GM18909 (cell line): ENCODE measurements around the gene NFIA.

Source experiments
- ATAC-seq: cut with Tn5 transposase; IDR thresholded peaks from one replicate; pipeline ENCODE4 v1.9.1; 2021; ENCODE audit warnings: mild to moderate bottlenecking; ENCODE audit not compliant: unreplicated experiment, poor library complexity

Gene NFIA

DNA sequence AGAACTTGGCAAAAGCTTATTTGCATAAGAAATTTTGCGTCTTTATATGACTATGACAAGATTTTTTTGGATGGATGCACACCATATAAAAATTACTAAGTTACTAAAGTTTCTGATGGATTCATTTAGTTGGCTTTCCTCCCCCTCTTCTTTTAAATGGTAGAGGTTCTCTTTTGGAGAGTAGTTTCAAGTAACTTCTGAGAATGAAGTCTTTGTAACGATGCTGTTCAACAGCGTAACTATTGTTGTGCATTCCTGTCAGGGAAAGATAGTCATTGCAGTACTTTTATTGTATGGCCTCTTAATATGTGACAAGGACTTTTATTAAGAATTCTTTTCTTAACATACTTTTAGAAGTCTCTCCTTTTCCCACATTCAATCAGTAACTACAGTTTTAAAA, 16.0 kb downstream of the NFIA start:
- no peak for ATAC-seq

DNA sequence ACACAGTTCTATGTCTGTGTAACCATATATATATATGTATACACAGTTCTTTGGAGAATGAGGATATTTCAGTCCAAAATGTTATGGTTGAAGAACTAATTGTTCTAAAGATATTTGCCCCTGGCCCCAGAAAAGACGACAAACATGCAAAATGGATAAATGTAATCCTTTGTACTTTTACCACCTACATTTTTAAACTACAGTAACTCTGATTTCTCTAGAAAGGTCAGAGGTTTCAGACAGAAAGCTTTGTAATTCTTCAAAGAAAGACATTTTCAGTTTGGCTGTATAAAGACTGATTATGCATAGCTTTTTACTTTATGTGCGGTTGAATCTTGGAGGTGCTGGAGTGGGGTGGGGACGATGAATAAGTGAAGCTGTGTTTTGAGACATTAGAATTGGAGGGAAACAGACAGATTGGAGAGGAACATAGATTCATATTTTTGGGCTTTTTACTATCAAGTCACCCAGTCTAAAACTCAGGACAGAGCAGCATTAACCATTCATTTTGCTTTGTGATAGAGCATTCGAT, 16.6 kb downstream of the NFIA start:
- ATAC-seq, result no peak

DNA sequence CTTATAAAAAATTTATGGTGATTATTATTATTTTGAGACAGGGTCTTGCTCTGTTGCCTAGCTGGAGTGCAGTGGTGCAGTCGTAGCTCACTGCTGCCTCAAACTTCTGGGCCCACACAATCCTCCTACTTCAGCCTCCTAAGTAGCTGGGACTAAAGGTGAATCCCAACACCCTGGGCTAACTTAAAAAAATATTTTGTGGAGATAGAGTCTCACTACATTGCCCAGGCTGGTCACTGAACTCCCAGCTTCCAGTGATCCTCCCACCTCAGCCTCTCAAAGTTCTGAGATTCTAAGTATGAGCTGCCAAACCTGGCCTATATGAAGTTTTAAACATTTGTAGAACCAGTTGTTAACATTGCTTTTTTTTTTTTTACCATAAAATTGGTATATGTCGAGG, 18.2 kb downstream of the NFIA start:
- no peak for ATAC-seq

DNA sequence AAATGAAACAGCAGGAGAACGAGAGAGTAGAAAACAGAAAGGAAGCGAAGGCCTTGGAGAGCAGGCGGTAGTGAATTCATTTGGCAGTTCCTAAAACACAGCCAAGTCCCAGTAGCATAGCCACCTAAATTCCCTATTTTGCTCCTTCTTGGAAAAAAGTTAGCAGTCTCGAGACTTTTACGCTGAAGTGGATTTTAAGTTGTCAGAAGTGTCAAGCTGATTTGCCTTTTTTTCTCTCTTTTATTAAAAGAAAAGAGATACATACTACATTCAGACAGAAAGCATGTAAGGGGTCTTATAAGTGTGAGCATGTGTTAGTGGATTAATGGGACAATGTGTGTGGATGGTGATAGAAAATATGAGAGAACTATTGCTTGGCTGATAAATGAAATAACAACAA, 19.2 kb downstream of the NFIA start:
- ATAC-seq, result no peak

DNA sequence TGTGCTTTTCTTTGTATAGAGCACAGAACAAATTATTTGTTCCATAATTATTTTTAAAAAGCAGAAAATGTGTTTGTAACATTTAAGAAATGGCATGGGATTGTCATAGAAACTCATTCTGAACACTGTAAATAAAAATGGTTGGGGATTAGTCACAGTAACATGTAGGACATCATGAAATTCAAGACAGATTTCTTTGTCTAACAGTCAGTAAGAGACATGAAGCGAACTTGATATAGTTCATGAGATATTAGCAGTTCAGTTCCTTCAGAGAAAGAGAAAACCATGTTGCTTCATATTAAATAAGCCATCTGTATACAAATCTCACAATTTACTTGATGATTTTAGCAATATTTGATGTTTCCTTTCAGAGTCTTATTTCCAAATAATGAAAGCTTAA, 19.7 kb downstream of the NFIA start:
- no peak for ATAC-seq

- no peak for ATAC-seq
Observed at GRCh38 chr1:61102621-61103020, 20.3 kb downstream of the NFIA start.

GRCh38 chr1:61104220-61104671, 21.9 kb downstream of the NFIA start:
- no peak for ATAC-seq

DNA sequence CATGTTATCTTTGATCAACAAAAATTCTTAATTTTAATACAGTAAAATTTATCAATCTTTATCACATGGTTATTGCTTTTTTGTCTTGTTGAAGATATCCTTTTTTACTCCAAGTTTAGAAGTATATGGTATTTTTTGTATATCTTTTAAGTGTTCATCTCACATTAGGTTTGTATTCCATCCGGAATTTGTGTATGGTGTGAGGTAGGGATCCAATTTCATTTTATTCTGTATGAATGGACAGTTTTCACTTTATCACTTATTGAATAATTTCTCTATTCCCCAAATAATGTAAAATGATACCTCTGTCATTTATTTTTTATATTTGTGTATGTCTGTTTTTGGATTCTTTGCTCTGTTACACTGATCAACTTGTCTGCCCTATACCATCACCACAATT, 25.3 kb downstream of the NFIA start:
- ATAC-seq, result no peak

DNA sequence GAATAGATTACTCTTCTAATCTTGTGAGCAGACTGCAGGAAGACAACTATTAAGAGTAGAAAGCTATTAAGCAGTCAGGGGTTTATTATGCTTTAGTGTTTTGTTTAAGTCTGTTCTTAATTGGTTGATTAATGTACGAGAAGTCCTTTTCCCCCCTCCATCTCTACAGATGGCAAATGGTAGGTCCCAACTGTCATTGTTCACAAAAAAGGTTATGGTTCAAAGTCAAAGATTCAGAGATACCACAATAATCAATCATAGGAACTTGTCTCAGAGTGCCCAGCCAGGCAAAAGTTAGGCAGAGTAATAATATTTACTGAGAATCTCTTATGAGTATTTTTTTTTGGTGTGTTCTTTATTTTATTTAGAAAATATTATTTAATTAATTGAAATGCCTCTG, 26.8 kb downstream of the NFIA start:
- no peak for ATAC-seq

DNA sequence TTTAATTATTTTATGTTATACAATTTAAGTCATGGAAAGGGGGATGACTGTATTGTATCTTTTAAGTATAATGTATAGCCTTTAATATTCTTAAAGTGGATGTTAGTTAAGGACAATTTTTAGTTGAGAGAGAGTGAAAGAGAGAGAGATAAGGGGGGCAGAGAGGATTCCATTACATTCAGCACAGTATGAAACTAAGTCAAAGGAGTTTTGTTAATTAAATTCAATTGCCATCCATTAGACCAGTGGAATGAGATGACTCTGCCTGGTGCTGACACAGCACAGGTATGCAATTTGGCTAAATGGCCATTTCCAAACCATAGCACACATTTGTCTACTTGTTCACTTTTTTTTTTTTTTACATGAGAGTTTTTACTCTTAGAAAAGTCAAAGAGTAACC, 27.5 kb downstream of the NFIA start:
- no peak for ATAC-seq

GRCh38 chr1:61110554-61110953, 28.2 kb downstream of the NFIA start:
- ATAC-seq, result no peak

DNA sequence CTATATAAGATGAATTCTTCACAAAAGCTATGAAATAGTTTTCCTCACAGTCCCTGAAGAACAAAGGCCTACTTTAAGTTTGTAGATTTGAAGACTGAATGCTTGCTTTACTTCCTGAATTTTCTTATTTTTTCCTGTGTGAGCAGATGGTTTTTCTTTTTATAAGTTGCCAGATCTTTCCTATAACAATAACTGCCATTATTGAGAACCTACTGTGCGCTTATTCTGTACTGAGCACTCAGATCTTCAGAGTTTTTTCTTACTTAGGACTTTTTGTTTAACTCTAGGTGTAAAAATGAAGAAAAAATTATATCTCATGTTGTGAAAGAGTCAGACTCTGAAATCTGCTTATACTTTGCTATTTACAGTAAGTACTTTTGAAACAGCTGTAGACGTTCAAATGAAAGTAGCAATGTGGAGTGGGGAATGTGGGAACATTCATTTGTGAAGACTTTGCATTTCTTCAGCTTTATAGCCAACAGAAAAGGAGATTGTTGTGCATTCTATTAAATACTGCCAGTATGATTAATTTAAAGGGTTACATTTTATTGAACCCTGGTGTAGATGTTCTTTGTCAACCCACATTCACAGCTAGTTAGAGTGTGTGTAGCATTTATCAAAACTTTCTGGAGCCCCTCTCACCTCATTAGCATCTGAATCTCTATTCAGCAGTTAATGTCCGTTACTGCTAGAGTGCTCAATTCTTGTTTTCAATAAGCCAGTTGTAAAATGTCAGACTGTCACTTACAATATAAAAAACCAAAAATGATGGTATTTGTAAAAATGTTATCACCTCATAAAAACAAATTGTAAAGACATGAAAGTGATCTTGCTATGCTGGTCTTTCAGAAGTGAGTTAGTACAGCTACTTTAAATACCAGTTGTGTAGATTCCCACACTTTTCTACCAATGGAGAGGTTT, 29.0 kb downstream of the NFIA start:
- no peak for ATAC-seq

GRCh38 chr1:61114178-61114870, 32.0 kb downstream of the NFIA start:
- no peak for ATAC-seq

- no peak for ATAC-seq
Observed at GRCh38 chr1:61115436-61115835, 33.1 kb downstream of the NFIA start.

DNA sequence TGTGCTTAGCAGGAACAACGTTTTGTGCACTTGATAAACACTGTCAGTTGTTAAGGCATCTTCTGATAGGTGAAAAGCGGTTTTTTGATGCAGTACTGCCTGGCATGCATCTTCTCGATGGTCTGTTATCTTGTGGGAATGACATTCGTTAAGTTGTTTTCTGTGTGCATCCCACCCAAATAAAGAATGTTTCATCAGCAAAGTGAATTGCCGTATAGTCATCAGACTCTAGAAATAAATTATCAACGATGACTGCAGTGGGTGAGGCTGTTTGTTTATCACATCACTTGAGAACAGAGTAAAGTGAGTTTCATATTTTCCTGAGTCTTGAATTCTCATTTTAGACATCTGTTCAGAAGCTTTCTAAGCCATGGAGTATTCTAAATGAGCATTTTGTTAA, 34.1 kb downstream of the NFIA start:
- no peak for ATAC-seq

DNA sequence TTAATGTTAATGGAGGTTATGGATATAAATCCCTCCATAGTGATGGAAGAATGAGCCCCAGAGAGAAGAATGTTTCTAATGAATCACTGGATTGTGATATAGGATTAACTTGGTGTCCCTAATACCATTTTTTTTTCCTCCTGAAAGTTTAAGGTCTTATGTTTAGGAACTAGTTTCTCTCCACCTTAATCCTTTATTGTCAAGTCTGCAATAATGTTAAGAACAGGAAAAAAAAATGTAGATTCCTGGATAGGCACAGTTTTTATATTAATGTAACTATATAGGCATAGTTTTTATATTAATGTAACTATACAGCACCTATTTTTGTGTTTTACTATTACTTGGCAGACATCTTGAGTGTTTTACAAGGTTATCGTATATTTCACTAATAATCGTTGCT, 34.9 kb downstream of the NFIA start:
- no peak for ATAC-seq

GRCh38 chr1:61119085-61119484, 36.7 kb downstream of the NFIA start:
- ATAC-seq, result no peak

DNA sequence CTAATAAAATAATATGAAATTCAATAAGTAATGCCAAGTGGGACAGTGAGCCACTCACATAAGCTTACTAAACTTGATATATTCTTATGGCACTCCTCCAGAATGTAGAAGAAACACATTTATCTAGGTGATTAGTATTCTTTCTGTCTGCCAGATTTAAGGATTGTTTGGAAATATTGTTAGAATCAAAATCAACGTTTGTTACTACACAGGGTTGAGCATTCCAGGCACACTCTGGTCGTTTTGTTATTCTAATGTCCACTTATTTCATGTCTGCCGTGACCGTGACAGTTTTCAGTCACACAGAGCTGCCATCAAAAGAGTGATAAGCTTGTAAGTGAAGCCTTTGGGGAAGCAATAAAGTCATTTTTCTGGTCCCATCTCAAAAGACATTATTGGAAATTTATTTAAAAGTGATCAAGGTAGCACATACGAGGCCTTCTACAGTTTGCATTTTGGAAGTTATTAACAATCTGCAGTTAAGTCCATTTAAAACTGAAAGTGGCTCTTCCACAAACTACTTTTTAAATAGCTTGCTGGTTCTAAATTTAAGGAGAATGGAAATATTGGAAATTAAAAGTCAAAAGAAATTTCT, 38.0 kb downstream of the NFIA start:
- no peak for ATAC-seq

GRCh38 chr1:61120998-61121397, 38.6 kb downstream of the NFIA start:
- no peak for ATAC-seq

GRCh38 chr1:61121631-61122030, 39.3 kb downstream of the NFIA start:
- no peak for ATAC-seq

DNA sequence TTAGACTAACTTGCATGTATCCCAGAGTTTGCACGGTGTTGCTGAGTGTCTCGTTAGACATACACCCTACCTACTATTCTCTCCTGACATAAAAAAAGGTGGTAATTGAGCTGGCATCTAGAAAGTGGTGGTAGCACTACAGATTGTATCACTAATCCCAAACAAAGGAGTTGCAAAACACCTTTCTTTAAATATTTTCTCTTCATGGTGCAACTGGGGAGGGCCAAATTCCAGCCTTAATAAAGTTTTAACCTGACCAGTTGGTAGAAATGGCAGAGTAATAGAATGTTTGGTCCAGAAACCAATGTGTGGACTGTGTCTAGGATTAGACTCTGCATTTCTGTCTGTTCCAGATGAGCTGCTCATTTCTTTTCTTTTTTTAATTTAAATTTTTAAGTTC, 40.0 kb downstream of the NFIA start:
- ATAC-seq, result no peak
